ENCODE measurements around the gene LIN7B. TPM values are rescaled to one million over a fixed set of nuclear protein-coding genes. Genes with fewer than 3 reads are reported as not detected.

Gene LIN7B
- total and polyA plus RNA-seq, 2 of the 13 experiments (the other 11 are each of a cell fraction or from before 2014, with no cell fraction given): 5.3 to 7.6 TPM

GRCh38 chr19:49119411-49120324 lies 5.5 kb downstream of the LIN7B start, which contains the start of gene PPFIA3 (continued):
- TF ChIP-seq USF2 (IDR thresholded peaks at IDR 0.05; ENCODE audit: low read depth, low read length) (no peak), USF2 (CRISPR knock-in tag; IDR thresholded peaks at IDR 0.05; ENCODE audit: borderline replicate concordance) (no peak), ZNF766 (CRISPR knock-in tag; IDR thresholded peaks at IDR 0.05; ENCODE audit: borderline replicate concordance) (peak; percentile 88), RFXAP (CRISPR knock-in tag; IDR thresholded peaks at IDR 0.05; ENCODE audit: borderline replicate concordance) (no peak; the same call in 1 of the 2 replicates), FOXC1 (CRISPR knock-in tag; IDR thresholded peaks at IDR 0.05; ENCODE audit: borderline replicate concordance) (peak; percentile 45; the same call in 1 of the 2 replicates), SIX4 (CRISPR knock-in tag; IDR thresholded peaks at IDR 0.05) (peak; percentile 27; the same call in 1 of the 2 replicates), ZNF777 (CRISPR knock-in tag; IDR thresholded peaks at IDR 0.05) (peak; percentile 88), NFKBIZ (CRISPR knock-in tag; IDR thresholded peaks at IDR 0.05) (peak; percentile 82; the same call in 1 of the 2 replicates), DPF2 (CRISPR knock-in tag; IDR thresholded peaks at IDR 0.05; ENCODE audit: borderline replicate concordance, low read depth) (no peak), ZZZ3 (CRISPR knock-in tag; IDR thresholded peaks at IDR 0.05; ENCODE audit: borderline replicate concordance) (no peak), HOXA7 (CRISPR knock-in tag; IDR thresholded peaks at IDR 0.05) (no peak), POLR2G (IDR thresholded peaks at IDR 0.05; ENCODE audit: low read depth, low read length) (no peak), FLYWCH1 (CRISPR knock-in tag; IDR thresholded peaks at IDR 0.05) (no peak), TBX2 (CRISPR knock-in tag; IDR thresholded peaks at IDR 0.05; ENCODE audit: borderline replicate concordance) (peak; percentile 80), ZNF207 (IDR thresholded peaks at IDR 0.05; ENCODE audit: borderline replicate concordance) (no peak), THYN1 (CRISPR knock-in tag; IDR thresholded peaks at IDR 0.05; ENCODE audit: borderline replicate concordance, low read depth) (no peak), TRIM22 (IDR thresholded peaks at IDR 0.05) (no peak), CREM (IDR thresholded peaks at IDR 0.05) (no peak), CREM (CRISPR knock-in tag; IDR thresholded peaks at IDR 0.05) (no peak), RARG (CRISPR knock-in tag; IDR thresholded peaks at IDR 0.05; ENCODE audit: low read depth) (no peak), HMG20B (CRISPR knock-in tag; conservative IDR thresholded peaks at IDR 0.05) (0 out of 2 replicates have a peak, but pooled peaks have one; percentile 39), ZMYM2 (CRISPR knock-in tag; IDR thresholded peaks at IDR 0.05) (no peak)
- TF ChIP-seq, protein P1, sequence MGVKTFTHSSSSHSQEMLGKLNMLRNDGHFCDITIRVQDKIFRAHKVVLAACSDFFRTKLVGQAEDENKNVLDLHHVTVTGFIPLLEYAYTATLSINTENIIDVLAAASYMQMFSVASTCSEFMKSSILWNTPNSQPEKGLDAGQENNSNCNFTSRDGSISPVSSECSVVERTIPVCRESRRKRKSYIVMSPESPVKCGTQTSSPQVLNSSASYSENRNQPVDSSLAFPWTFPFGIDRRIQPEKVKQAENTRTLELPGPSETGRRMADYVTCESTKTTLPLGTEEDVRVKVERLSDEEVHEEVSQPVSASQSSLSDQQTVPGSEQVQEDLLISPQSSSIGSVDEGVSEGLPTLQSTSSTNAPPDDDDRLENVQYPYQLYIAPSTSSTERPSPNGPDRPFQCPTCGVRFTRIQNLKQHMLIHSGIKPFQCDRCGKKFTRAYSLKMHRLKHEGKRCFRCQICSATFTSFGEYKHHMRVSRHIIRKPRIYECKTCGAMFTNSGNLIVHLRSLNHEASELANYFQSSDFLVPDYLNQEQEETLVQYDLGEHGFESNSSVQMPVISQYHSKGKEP (CRISPR knock-in tag; IDR thresholded peaks at IDR 0.05): peak; percentile 95
- TF ChIP-seq, protein P2, sequence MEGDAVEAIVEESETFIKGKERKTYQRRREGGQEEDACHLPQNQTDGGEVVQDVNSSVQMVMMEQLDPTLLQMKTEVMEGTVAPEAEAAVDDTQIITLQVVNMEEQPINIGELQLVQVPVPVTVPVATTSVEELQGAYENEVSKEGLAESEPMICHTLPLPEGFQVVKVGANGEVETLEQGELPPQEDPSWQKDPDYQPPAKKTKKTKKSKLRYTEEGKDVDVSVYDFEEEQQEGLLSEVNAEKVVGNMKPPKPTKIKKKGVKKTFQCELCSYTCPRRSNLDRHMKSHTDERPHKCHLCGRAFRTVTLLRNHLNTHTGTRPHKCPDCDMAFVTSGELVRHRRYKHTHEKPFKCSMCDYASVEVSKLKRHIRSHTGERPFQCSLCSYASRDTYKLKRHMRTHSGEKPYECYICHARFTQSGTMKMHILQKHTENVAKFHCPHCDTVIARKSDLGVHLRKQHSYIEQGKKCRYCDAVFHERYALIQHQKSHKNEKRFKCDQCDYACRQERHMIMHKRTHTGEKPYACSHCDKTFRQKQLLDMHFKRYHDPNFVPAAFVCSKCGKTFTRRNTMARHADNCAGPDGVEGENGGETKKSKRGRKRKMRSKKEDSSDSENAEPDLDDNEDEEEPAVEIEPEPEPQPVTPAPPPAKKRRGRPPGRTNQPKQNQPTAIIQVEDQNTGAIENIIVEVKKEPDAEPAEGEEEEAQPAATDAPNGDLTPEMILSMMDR (CRISPR knock-in tag; IDR thresholded peaks at IDR 0.05): no peak

Data from HepG2 (cell line).